SK-N-SH (cell line): ENCODE measurements around the gene ITPRIPL2. TPM values are rescaled to one million over a fixed set of nuclear protein-coding genes. Genes with fewer than 3 reads are reported as not detected.

ENCODE experiments used
- CTCF ChIA-PET: fragments of 300-600, 350-600 bp; formaldehyde crosslinking; extraction: SDS; loops from one replicate; lab custom pipeline; 2021; lab: Yijun Ruan, JAX
- POLR2A ChIA-PET: fragments of 350-600 bp; sonication (Branson Sonifier 250); formaldehyde crosslinking; extraction: SDS; loops from one replicate; lab custom pipeline; 2020; ENCODE audit warnings: antibody characterized with exemption, inconsistent platforms; lab: Yijun Ruan, JAX
- DNase-seq: peaks from one replicate; pipeline ENCODE4 v3.0.0; 2012
- H2AFZ ChIP-seq: fragments of 200-600 bp; sonication (generic); 2 replicates; pipeline ENCODE4 v1.8.1; 2016; ENCODE audit warnings: antibody characterized with exemption, mild to moderate bottlenecking, low read depth
- H3F3A ChIP-seq: fragments of 200-600 bp; sonication (generic); replicated peaks from 2 replicates; pipeline ENCODE3; 2016; ENCODE audit warnings: antibody characterized with exemption, mild to moderate bottlenecking; ENCODE audit not compliant: insufficient read depth
- H3K27ac ChIP-seq, 2 experiments: fragments of 200-500 bp in 1 of 2; fragments of 200-600 bp in 1 of 2; sonication (Bioruptor generic) in 1 of 2; sonication (generic), shearing (Covaris generic) in 1 of 2; 2 replicates each; pipeline versions ENCODE4 v1.5.1 to v1.6.1; 2014 to 2016; ENCODE audit warnings: low read depth in 2 of 2, inconsistent platforms in 1 of 2, low read length in 1 of 2, mild to moderate bottlenecking in 1 of 2, mixed read lengths in 1 of 2
- H3K27me3 ChIP-seq: fragments of 200-600 bp; sonication (generic), shearing (Covaris generic); 2 replicates; pipeline ENCODE4 v1.6.1; 2016; ENCODE audit warnings: mixed run types; ENCODE audit not compliant: insufficient read depth
- H3K36me3 ChIP-seq, 2 experiments: fragments of 200-500 bp in 1 of 2; fragments of 200-600 bp in 1 of 2; sonication (Bioruptor generic) in 1 of 2; sonication (generic) in 1 of 2; replicated peaks in 1 of 2; 2 replicates each; pipeline versions ENCODE3 to v1.5.1; 2014 to 2016; ENCODE audit warnings: low read length in 1 of 2, mild to moderate bottlenecking in 1 of 2; ENCODE audit not compliant: insufficient read depth in 2 of 2, control insufficient read depth in 1 of 2
- H3K4me1 ChIP-seq, 2 experiments: fragments of 200-500 bp in 1 of 2; fragments of 200-600 bp in 1 of 2; sonication (Bioruptor generic) in 1 of 2; sonication (generic), shearing (Covaris generic) in 1 of 2; 2 replicates each; pipeline versions ENCODE4 v1.5.1 to v1.6.1; 2014 to 2016; ENCODE audit warnings: low read depth in 1 of 2, low read length in 1 of 2, mixed run types in 1 of 2; ENCODE audit not compliant: insufficient read depth in 2 of 2, control insufficient read depth in 1 of 2
- H3K4me2 ChIP-seq: fragments of 200-600 bp; sonication (generic), shearing (Covaris generic); 2 replicates; pipeline ENCODE4 v1.6.1; 2017; ENCODE audit warnings: mixed run types
- H3K4me3 ChIP-seq, 2 experiments: fragments of 200-500 bp in 1 of 2; fragments of 200-600 bp in 1 of 2; sonication (Bioruptor generic) in 1 of 2; sonication (generic), shearing (Covaris generic) in 1 of 2; 2 replicates each; pipeline versions ENCODE4 v1.5.1 to v1.8.1; 2014 to 2016; ENCODE audit warnings: low read depth in 2 of 2, inconsistent platforms in 1 of 2, low read length in 1 of 2, mild to moderate bottlenecking in 1 of 2, mixed read lengths in 1 of 2, moderate library complexity in 1 of 2
- H3K79me2 ChIP-seq: fragments of 200-600 bp; sonication (generic); 2 replicates; pipeline ENCODE4 v1.8.1; 2017; ENCODE audit warnings: mild to moderate bottlenecking; ENCODE audit not compliant: insufficient read depth
- H3K9ac ChIP-seq: fragments of 200-600 bp; sonication (generic); 2 replicates; pipeline ENCODE4 v1.6.1; 2017; ENCODE audit warnings: mixed run types
- H3K9me2 ChIP-seq: fragments of 200-600 bp; sonication (generic); 2 replicates; pipeline ENCODE4 v1.6.1; 2017; ENCODE audit warnings: mixed run types
- H3K9me3 ChIP-seq: fragments of 200-600 bp; sonication (generic); 2 replicates; pipeline ENCODE4 v1.6.1; 2017; ENCODE audit warnings: mixed run types, mild to moderate bottlenecking, moderate library complexity
- H4K20me1 ChIP-seq: fragments of 200-600 bp; sonication (generic); 2 replicates; pipeline ENCODE4 v1.6.1; 2017; ENCODE audit warnings: mild to moderate bottlenecking, mixed run types; ENCODE audit not compliant: insufficient read depth
- CTCF ChIP-seq: fragments of 200-600 bp; sonication (generic); IDR thresholded peaks from 2 replicates; pipeline ENCODE4 v1.6.1; 2017; ENCODE audit warnings: antibody characterized with exemption, mild to moderate bottlenecking, moderate library complexity
- FOSL2 ChIP-seq: IDR thresholded peaks from 2 replicates; pipeline ENCODE4 v1.4.0; 2012; ENCODE audit warnings: low read depth, mild to moderate bottlenecking, moderate library complexity, borderline replicate concordance
- FOXM1 ChIP-seq: IDR thresholded peaks from 2 replicates; pipeline ENCODE4 v1.4.0; 2012; ENCODE audit warnings: low read depth, mild to moderate bottlenecking
- GABPA ChIP-seq: IDR thresholded peaks from 2 replicates; pipeline ENCODE4 v1.4.0; 2012; ENCODE audit warnings: low read depth, mild to moderate bottlenecking
- GATA2 ChIP-seq: sonication (generic); formaldehyde crosslinking; IDR thresholded peaks from 2 replicates; pipeline ENCODE4 v1.5.0; 2020; ENCODE audit warnings: mild to moderate bottlenecking, missing genetic modification reagents
- MAX ChIP-seq: IDR thresholded peaks from 2 replicates; pipeline ENCODE4 v1.4.0; 2012; ENCODE audit warnings: low read depth
- NFIC ChIP-seq: IDR thresholded peaks from 2 replicates; pipeline ENCODE4 v1.4.0; 2012; ENCODE audit warnings: borderline replicate concordance
- NRF1 ChIP-seq: IDR thresholded peaks from 2 replicates; pipeline ENCODE4 v1.6.1; 2012; ENCODE audit warnings: low read depth, mild to moderate bottlenecking, low read length
- SIN3A ChIP-seq: IDR thresholded peaks from 2 replicates; pipeline ENCODE4 v1.6.1; 2012; ENCODE audit warnings: low read depth, mild to moderate bottlenecking, low read length, moderate library complexity, borderline replicate concordance
- SMC3 ChIP-seq: IDR thresholded peaks from 2 replicates; pipeline ENCODE4 v1.6.1; 2012; ENCODE audit warnings: low read depth, low read length, improper control_type of control experiment
- TCF12 ChIP-seq: IDR thresholded peaks from 2 replicates; pipeline ENCODE4 v1.4.0; 2012
- TEAD4 ChIP-seq: IDR thresholded peaks from 2 replicates; pipeline ENCODE4 v1.4.0; 2012; ENCODE audit warnings: mild to moderate bottlenecking, borderline replicate concordance; ENCODE audit not compliant: insufficient read depth
- YY1 ChIP-seq: IDR thresholded peaks from 2 replicates; pipeline ENCODE4 v1.4.0; 2012; ENCODE audit warnings: low read depth, mild to moderate bottlenecking
- WGBS: methylation state at CpG from one replicate; pipeline ENCODE4 v1.1.6; 2017; ENCODE audit warnings: low lambda C conversion rate; 5-methylcytosine and 5-hydroxymethylcytosine counted together
- polyA plus RNA-seq, 3 experiments: library from polyadenylated mRNA; depleted of rRNA; stranded (reverse); fragments of >200 nt; gene quantifications; 2 replicates each; pipeline ENCODE4 v1.2.3, GENCODE V29; 2012
- TF ChIP-seq, protein P1 (sequence below): IDR thresholded peaks from 2 replicates; pipeline ENCODE4 v1.4.0; 2012; ENCODE audit warnings: low read depth, borderline replicate concordance

Gene ITPRIPL2
- polyA plus RNA-seq, 1 of the 3 experiments (the other 2 are of a cell fraction): 4.3 TPM

DNA sequence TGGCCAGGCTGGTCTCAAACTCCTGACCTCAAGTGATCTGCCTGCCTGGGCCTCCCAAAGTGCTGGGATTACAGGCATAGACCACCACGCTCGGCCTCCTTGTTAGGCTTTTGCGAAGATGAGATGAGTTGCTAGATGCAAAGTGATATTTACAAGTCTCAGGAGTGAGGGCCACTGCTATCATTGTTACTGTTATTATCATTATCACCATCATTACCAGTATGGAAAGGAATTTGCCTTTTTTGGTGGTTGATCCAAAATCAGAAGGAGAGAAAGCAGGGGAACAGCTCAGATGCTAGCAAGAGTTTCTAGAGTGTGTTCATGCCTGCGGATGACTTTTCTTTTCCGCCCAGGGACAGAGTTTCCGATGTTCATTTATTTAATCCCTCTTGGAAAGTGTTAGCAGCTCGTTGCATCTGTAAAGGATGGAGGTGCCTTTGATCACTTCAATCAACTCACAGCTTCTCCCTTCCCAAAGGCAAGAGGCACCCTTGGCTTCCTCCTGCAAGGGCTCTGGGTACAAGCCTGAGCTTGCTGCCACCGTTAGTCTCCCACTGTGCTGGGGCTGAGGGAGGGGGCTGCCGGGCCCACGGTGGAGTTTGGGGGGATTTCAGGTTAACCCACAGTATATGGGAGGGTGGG lies 21.6 kb downstream of the ITPRIPL2 start:
- no peak for TF ChIP-seq GATA2
- TF ChIP-seq TCF12: no peak
- TF ChIP-seq TEAD4: no peak
- TF ChIP-seq FOSL2: no peak
- no peak for TF ChIP-seq NRF1
- TF ChIP-seq MAX: no peak
- no peak for TF ChIP-seq FOXM1
- TF ChIP-seq SMC3: no peak
- no peak for TF ChIP-seq SIN3A
- TF ChIP-seq YY1: no peak
- TF ChIP-seq GABPA: no peak
- ChIA-PET POLR2A (no interaction called here), CTCF (interaction anchor here (1.1 kb wide), 1 partner anchor 10 kb away, joined by 4 read pairs; no protein-coding TSS in a partner anchor)
- no peaks in the 10 kb centered on the region for H3K79me2 ChIP-seq
- H3K4me3 ChIP-seq: no peak overlapping the region
- no peaks in the 10 kb centered on the region for H3K36me3 ChIP-seq
- H3K9me2 ChIP-seq: no peaks in the 10 kb centered on the region
- H4K20me1 ChIP-seq: no peaks in the 10 kb centered on the region
- H3K9ac ChIP-seq: no peak overlapping the region
- no peak overlapping the region for H3K27ac ChIP-seq
- no peak overlapping the region for H2AFZ ChIP-seq
- H3K4me1 ChIP-seq: peaks cover 17 to 46% of the 10 kb centered on the region in 2 experiments; a peak in 3 of 4 replicates
- no peaks in the 10 kb centered on the region for H3K27me3 ChIP-seq
- no peak for DNase-seq
- H3F3A ChIP-seq: peaks cover 7% of the 10 kb centered on the region
- no peak overlapping the region for H3K4me2 ChIP-seq
- 90% methylated on average over 10 of the region's 10 CpGs for WGBS
- no peaks in the 10 kb centered on the region for H3K9me3 ChIP-seq

- Histone ChIP-seq H2AFZ (no peak overlapping the region), H3K9me2 (no peaks in the 10 kb centered on the region), H3K27me3 (no peaks in the 10 kb centered on the region), H3K9ac (no peak overlapping the region), H3K79me2 (no peaks in the 10 kb centered on the region), H3K36me3 (no peaks in the 10 kb centered on the region), H3K4me3 (no peak overlapping the region), H3K9me3 (no peaks in the 10 kb centered on the region), H3K27ac (no peak overlapping the region), H4K20me1 (no peaks in the 10 kb centered on the region)
- WGBS: 59% methylated on average over 6 of the region's 7 CpGs
- POLR2A ChIA-PET: no interaction called here
- CTCF ChIA-PET: interaction anchor here (1.1 to 1.9 kb wide), 3 partner anchors 8 to 50 kb away, joined by 4 to 9 read pairs (median 4); no protein-coding TSS in a partner anchor
- no peak for DNase-seq
- no peak for TF ChIP-seq SMC3
- TF ChIP-seq CTCF: no peak
- TF ChIP-seq TEAD4: no peak
- no peak for TF ChIP-seq NFIC
- TF ChIP-seq GATA2: no peak
- TF ChIP-seq, protein P1, sequence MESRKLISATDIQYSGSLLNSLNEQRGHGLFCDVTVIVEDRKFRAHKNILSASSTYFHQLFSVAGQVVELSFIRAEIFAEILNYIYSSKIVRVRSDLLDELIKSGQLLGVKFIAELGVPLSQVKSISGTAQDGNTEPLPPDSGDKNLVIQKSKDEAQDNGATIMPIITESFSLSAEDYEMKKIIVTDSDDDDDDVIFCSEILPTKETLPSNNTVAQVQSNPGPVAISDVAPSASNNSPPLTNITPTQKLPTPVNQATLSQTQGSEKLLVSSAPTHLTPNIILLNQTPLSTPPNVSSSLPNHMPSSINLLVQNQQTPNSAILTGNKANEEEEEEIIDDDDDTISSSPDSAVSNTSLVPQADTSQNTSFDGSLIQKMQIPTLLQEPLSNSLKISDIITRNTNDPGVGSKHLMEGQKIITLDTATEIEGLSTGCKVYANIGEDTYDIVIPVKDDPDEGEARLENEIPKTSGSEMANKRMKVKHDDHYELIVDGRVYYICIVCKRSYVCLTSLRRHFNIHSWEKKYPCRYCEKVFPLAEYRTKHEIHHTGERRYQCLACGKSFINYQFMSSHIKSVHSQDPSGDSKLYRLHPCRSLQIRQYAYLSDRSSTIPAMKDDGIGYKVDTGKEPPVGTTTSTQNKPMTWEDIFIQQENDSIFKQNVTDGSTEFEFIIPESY: no peak
- TF ChIP-seq, all 33 proteins: peak for 0
- peaks cover 17 to 40% of the 10 kb centered on the region in 2 experiments; a peak in 3 of 4 replicates for H3K4me1 ChIP-seq
- peaks cover 5% of the 10 kb centered on the region for H3F3A ChIP-seq
- no peak overlapping the region for H3K4me2 ChIP-seq
Observed at GRCh38 chr16:19135896-19136438, 22.2 kb downstream of the ITPRIPL2 start.
